ENCODE measurements around the gene FAIM2.
A peak's percentile ranks its signal among the peaks of the same experiment; 100 is the strongest.
"Not testable (repeated sequence)": the region's sequence is repeated elsewhere in the genome, so short reads cannot be mapped to it uniquely, and the experiment has no call there.

FAIM2 gene

DNA sequence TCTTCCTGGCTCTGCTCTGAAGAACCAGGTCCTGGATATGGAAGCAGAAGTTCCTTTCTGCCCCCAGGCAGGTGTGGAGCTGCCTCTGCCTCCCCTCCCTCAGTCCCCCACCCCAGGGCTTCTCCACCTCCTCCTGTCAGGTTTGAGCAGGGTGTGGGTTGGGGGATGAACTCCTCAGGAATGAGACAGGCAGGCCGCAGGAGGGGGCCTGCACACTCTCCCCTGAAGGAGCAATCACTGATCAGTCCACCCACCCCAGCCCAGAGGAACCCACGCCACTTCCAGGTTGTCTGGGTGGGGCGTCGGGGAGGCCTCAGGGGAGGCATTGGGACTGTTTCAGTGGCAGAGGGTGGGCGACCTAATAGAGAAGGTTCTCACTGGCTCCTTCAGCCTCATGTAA is 26.6 kb downstream of the FAIM2 start:
- no peak for DNase-seq (ENCODE audit: low read depth)

- no peak for DNase-seq (ENCODE audit: low read depth)
Observed at GRCh38 chr12:49876070-49876469, 27.6 kb downstream of the FAIM2 start.

DNA sequence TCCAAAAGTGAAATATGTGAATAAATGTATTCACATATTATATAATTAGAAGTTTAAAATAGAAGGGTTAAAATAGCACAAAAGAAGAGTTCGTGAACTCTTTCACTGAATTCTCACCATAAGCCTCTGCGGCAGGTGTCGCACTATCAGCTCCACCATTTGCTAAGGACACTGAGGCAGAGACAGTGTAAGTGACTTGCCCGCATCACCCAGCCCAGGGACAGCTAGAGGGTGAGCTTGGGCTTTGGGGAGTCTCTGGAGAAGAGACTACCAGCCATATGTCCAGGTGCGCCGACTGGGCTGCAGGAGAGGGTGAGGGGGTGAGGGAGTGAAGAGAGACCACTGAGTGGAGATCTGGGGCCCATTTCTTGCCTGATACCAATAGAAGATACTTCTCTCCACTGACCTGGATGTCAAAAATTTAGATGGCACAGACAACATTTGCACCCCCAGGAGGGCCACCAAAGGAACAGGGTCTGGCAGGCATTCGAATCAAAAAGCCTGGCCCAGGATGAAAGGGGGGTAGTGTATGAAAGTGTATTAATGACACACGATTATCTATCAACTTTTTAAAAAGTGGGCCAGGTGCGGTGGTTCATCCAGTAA is 28.5 kb downstream of the FAIM2 start:
- no peak for DNase-seq (ENCODE audit: low read depth)

GRCh38 chr12:49874142-49874897 is 29.4 kb downstream of the FAIM2 start:
- no peak for DNase-seq (ENCODE audit: low read depth)

DNA sequence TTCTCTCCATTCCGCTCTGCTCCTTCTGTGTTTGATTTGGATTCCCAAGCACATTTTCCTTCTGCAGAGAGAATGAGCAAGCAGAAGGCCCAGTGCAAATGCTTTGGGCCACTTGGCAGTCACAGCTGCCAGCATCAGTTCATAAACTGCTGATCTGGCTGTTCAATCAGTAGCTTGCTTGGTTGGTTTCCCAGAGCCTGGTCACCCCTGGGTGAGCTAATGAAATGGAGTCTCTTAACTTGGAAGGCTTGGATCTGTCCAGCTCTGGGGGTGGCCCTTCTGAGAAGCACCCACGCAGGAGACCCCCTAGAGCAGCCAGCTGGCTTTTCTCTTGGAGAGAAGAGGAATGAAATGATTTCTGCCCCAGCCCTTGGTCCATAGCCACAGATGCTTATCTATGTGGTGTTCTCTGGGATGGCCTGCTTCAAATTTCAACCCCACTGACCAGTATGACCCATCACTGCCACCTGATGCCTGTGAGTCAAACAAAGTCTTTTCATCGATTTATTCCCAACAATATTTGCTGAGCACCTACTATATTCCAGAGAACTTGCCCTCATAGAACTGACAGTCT is 30.3 kb downstream of the FAIM2 start:
- DNase-seq (ENCODE audit: low read depth) = no peak

DNA sequence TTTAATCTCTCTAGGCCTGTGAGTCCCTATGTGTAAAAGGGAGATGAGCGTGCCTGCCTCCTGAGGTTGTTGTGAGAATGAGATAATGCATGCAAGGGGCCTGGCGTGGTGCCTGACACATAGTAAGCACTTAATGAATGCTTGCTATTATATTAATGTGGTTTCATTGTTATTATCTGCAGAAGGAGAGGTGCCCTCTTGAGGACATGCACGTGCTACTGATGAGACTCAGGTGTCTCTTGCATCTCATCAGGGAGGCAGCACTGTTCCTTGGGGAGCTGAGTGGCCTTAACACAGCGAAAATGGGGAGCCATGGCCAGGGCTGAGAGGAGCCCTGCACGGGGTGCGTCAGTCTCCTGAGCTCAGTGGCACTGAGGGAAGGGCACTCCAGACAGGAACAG is 30.9 kb downstream of the FAIM2 start:
- no peak for DNase-seq (ENCODE audit: low read depth)

DNA sequence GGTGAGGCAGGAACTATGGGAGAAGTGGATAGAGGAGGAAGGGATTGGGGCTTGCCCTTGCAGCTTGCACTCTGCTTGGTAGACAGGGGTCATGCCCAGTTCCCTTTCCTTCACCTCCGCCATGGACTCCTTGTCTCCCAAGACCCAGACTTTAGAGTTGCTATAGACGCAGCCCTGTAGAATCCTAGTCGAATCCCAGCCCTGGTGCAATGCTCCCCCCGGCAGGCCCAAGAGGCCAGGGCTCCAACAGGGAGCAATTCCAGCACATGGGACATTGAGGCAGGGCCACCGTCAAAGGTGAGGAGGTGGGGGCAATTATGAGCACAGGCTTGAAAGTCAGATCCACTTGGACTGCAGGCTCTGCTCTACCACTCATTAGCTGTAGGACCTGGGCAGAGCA is 31.3 kb downstream of the FAIM2 start:
- DNase-seq (ENCODE audit: low read depth) = no peak

GRCh38 chr12:49871811-49872251 is 31.9 kb downstream of the FAIM2 start:
- not testable (repeated sequence) for DNase-seq (ENCODE audit: low read depth)

DNA sequence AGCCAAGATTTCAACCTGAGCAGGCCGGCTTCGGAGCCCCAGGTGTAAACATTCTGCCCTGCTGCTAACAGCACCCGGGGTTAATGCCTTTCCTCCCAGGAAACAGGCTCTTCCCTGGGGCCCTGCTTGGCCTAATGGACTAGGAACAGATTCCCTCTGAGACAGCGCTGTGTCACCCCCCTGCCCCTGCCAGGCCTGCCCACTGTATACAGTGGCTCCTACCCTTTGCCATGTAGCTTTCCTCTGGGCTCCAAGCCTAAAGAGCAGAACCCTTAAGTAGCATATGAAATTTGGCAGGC is 32.5 kb downstream of the FAIM2 start:
- DNase-seq (ENCODE audit: low read depth) = no peak

DNA sequence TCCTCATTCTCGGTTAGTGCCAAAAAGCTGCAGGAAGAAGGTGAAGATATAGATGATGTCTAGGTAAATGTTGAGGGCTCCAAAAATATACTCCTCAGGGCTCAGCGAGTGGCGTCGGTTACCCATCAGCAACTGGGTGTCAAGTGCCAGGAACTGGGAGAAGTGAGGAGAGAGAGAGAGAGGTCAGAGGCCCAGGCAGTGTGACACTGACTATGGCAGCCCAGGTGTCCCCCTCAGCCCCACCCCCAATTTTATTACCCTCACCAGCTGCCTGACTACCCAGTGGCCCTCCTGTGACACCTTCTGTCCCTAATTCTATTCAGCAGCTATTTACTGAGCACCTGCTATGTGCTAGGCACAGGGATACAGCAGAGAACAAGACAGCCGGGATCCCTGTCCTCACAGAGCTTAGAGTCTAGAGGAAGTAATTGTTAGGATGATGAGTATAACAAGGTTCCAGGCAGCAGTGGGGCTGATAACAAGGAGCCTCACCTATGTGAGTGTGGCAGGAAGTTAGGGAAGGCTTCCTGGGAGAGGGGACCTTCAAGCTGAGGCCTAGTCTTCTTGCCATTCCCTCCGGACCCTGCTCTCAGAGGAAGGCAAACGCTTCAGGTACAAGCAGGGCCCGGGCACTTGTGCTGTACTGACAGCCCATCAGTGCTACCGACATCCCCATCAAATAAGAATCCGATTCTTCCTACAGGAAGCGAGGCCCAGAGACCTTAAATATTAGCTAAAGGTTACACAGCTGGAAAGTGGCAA is 33.0 kb downstream of the FAIM2 start:
- DNase-seq (ENCODE audit: low read depth) = no peak

DNA sequence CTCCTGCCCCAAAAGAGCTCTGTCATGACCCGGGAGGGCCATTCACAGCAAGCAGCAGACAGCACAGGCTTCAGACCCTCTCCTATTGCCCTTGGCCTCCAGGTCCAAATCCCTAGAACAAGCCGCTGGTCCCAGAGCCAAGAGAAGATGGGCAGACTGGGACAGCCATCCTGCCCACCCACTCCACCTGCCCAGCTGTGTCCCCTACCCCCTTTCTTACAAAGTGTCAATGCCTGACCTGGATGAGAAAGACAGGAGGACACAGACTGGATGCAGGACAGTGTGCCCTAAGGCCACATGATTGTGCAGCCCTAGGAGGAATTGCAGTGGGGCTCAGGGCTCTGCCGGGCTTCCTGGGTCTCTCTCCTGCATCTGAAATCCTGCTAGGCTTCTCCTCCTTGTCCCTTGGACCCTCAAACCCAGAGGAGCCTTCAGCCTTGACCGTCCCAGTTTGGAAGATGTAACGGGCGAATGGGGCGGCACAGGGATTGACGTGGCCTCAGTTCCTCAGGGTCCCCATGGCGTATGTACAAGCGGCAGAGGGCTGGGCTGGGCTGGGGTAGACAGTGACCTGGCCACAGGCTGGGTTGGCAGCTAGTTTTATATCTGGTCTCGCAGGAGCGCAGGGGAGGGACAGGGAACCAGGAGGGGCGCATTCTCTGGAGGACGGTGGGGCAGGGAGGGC is 33.7 kb downstream of the FAIM2 start:
- no peak for DNase-seq (ENCODE audit: low read depth)

DNA sequence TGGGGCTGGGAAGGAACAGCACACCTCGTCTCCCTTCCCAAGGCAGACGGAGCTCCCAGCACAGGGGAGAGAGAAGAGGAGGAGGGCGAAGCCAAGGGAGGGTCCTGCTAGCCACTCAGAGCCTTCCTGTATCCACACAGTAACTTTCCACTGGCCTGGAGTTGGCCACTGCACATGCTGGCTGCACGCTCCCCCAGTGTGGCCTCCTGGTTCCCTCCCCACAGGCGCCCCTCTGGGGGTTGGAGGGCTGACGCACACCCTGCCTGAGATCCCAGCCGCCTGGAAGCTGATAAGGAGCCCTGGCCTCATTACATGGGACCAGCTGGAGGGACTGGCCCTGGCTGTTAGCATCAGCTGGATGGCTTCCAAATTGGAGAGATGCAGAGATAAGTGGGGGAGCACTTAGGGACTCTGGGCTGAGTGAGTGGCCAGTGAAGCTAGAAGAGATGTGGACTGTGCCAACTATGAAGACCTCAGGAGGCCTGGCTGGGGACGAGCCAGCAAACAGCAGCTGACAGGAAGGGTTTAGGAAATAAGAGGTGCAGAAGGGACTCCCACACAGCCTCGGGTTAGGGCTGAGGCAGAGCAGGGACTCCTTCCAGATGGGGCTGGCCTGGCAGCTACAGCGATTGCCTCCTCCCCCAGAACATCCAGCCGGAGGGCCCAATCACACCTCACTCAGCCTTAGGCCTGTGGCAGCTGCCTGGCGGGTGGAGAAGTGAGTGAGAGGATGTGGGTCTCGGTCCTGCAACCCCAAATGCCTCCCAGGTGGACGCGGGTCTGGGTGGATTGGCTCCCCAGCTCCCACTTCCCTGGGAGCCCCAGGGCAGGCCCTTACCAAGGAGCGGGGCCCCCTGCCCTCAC is 34.5 kb downstream of the FAIM2 start:
- DNase-seq (ENCODE audit: low read depth) = peak; percentile 96

DNA sequence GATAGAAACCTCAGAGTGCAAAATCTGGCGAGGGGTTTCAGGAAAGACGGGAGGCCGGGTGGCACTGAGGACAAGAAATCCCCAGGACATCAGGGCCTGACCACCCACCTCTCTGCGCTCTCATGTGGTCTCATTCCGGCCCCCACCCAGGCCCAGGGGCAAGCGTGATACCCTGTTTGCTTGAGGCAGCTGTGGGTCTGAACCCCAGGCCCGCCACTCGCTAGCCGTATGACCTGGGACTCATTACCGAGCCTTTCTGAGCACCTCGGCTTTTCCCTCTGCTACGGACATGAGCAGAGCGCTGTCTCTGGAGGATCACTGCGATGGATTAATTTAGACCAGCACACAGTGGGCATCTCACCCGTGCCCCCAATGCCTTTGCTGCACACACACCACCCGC is 35.3 kb downstream of the FAIM2 start:
- no peak for DNase-seq (ENCODE audit: low read depth)

DNA sequence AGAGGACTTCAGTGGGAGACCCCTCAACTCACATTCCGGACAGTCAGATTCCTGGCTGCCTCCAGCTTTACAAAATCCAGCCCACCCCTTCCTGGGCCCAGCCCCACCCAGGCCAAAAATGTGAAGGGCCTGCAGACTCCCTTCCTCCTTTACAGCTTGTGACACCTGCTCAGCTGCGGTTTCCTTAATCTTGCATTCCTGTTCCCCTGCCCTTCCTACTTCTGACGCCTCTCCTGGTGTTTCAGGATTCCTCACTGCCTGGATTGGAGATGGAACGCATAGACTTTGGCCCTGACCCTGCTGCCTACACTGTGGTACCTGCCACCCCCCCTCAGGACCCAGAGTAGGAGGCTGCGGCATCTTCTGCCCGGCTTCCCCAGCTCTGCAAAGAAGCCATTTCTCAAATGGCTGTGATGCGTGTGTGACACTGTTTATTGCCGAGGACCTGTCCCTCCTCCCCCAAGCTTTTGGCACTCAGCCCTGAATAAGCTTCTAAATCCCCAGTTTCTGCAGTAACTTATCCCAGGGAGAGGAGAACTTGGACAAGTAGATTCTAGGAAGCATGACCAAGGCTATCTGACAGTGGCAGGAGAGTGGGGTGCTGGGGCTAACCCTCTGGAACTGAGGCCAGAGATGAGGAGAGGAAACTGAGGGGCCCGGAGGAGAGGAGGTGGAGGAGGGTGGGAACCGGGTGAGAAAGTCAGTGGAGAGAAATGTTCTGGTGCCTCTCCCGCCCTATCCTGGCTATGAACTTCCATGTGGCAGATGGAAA is 35.9 kb downstream of the FAIM2 start:
- DNase-seq (ENCODE audit: low read depth) = peak; percentile 38

- peak; percentile 43 for DNase-seq (ENCODE audit: low read depth)
Observed at GRCh38 chr12:49866859-49867569, 36.7 kb downstream of the FAIM2 start.

GRCh38 chr12:49865782-49866135 is 37.9 kb downstream of the FAIM2 start:
- DNase-seq (ENCODE audit: low read depth) = no peak

DNA sequence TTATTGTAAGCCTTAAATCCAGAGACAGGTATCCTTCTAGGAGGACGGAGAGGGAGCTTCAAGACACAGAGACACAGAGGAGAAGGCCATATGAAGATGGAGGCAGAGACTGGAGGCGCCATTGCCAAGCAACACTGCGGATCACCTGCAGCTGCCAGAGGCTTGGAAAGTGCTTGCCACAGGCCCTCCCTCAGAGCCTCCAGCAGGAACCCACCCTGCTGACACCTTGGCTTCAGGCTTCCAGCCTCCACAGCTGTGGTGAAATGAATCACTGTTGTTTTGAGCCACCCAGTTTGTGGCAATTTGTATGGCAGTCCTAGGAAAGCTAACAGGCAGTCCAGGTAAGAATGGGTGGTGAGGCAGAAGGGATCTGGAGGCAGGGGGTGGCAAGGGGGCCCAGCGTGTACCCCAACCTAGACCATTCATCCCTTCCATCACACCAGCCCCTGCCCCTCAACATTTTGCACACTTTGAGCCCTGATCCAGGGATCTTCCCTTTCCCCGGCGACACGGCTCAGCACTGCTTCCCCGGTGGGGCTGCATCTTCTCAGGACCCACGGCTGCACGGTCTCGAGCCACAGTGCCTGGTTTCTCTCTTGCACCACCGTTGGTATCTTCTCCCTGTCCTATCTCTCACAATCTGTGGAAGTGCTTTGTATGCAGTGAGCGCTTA is 38.5 kb downstream of the FAIM2 start:
- DNase-seq (ENCODE audit: low read depth) = no peak

GRCh38 chr12:49864798-49865090 is 39.0 kb downstream of the FAIM2 start:
- no peak for DNase-seq (ENCODE audit: low read depth)

DNA sequence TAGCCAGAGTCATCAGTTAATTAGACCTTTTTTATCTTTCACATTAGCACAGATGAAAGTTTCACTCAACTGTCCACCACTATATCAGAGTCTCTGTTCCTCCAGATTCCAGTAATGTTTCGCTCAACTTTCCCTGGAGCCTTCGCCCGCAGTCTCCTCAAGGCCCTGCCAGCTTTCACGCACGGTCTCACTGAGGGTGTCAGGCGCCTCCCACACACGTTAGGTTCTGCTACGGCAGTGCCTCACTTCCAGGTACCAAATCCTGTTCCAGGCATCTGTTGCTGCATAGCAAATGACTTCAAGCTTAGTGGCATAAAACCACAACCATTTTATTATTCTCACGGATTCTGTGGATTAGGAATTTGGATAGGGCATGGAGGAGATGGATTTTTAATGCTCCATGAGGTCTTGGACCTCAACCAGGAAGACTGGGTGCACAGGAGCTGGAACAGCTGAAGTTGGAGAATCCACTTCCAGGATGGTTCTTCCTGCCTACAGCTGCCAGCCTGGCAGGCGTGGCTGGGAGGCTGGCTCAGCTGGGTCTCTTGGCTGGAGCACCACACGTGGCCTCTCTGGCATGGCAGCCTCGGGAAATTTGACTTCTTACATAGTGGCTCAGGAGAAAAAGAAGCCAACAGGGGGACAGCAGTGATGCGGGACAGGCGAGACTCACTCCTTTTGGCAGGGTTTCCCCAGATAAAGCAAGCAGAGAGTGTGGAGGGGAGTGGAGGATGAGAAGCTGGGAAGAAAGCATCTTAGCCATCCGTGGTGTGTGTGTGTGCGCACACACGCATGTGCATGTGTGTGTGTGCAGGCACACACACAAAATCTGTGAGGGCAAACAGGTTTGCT is 39.5 kb downstream of the FAIM2 start:
- DNase-seq (ENCODE audit: low read depth) = no peak
